GM19043 (cell line): Measurements from ENCODE around the gene ZNF438.
"Not testable (repeated sequence)": the region's sequence is repeated elsewhere in the genome, so short reads cannot be mapped to it uniquely, and the experiment has no call there.

ENCODE experiments used
- ATAC-seq: cut with Tn5 transposase; IDR thresholded peaks from one replicate; pipeline ENCODE4 v1.9.1; 2021; ENCODE audit warnings: low read depth; ENCODE audit not compliant: unreplicated experiment

ZNF438 gene

GRCh38 chr10:30990971-30991646 is 40.6 kb downstream of the ZNF438 start:
- ATAC-seq, result no peak

- ATAC-seq, result no peak
Measured at GRCh38 chr10:30990351-30990750, 41.3 kb downstream of the ZNF438 start.

- ATAC-seq, result no peak
Measured at GRCh38 chr10:30988831-30989435, 42.7 kb downstream of the ZNF438 start.

DNA sequence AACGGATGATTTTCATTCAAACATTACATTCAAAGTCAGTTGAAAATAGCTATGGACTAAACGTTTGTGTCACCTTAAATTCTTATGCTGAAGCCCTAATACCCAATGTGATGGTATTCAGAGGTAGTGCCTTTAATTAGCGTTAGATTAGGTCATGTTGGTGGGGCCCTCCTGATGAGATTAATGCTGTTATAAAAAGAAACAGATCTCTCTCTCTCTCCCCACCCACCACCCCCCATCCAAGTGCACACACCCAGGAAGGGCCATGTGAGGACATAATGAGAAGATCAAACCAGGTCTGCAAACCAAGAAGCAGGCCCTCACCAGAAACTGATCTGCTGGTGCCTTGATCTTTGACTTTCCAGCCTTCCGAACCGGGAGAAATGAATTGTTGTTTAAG is 44.2 kb downstream of the ZNF438 start:
- no peak for ATAC-seq

DNA sequence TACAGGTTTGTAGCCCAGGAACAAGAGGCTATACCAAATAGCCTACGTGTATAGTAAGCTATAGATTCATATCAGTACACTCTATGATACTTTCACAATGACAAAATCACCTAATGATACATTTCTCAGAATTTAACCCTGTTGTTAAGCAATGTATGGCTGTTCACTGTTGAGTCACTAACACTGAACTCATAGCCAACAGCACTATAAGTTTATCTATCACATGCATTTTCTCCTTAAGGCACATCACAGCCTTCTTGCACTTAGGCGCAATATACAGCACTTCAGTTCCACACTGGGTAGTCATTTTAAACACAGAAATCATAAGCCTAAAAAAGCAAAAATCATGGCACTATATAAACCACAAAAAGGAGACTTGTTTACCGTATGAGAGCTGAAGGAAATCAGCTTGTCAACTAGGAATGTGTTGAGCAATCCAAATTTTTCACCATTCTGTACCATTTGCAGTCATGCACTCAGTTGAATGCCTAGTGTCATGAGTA is 45.6 kb downstream of the ZNF438 start:
- no peak for ATAC-seq

GRCh38 chr10:30985512-30985911 is 46.2 kb downstream of the ZNF438 start:
- ATAC-seq, result no peak

- no peak for ATAC-seq
Measured at GRCh38 chr10:30984563-30985328, 46.9 kb downstream of the ZNF438 start.

GRCh38 chr10:30983209-30983608 is 48.5 kb downstream of the ZNF438 start:
- ATAC-seq, result not testable (repeated sequence)

GRCh38 chr10:30980951-30981616 is 50.6 kb downstream of the ZNF438 start:
- no peak for ATAC-seq

DNA sequence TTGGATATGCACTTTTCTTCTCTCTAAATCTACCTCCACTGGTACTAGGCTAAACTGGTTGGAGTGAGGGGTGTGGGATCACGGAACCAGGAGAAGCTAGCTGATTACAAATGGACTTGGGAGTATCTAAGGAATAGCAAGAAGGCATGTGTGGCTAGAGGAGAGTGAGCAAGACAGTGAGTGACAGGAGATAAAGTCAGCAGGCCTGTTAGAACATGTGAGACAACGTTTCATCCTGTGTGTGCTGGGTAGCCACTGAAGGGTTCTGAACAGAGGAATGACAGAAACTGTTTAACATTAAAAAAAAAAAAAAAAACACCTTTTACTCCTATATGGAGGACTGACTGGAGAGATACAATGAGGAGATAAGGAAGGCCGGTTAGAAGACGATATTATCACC is 51.7 kb downstream of the ZNF438 start:
- ATAC-seq, result no peak

- ATAC-seq, result no peak
Measured at GRCh38 chr10:30978843-30979242, 52.8 kb downstream of the ZNF438 start.

DNA sequence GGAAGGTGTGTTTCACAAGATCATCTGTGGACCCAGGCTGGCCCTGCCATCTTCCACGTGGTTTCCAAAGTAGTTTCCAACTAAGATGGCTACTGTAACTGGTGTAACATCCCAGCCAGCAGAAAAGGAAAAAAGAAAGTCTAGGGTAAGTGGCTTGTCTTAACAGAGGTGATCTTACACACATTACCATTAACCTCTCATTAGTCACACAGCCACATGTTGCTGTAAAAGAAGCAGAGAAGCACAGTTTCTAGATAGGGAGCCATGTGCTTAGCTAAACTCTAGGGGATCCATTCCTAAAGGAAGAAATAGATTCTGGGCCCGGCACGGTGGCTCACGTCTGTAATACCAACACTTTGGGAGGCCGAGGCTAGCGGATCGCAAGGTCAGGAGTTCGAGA is 54.3 kb downstream of the ZNF438 start:
- ATAC-seq, result no peak

DNA sequence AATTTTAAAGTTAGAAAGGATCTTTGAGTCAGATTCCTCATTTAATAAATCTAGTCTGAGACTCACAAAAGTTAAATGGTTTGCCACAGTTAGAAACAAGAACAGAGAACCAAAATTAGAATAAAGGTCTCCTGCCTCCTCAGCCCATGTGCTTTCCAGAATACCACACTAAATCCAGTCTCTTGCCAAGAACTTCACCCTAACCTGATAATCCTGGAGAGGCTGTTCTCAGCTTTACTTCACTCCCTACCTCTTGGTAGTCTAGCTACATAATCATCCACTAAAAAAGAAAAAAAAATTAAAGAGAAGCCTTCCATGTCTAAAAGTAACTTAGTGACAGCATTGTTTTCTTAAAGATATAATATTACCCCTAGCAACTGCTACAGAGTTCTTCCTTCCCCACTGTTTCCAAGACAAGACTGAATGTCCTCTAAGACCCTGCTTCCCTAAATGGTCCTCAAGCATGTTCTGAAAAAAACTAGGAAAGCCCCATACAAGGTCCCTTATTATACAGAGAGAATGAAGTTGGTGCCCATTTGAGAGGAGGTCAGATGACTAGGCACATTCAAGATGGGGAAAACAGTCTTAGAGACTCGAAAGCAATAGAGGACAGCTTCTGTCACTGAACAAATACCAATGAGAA is 56.8 kb downstream of the ZNF438 start:
- no peak for ATAC-seq

DNA sequence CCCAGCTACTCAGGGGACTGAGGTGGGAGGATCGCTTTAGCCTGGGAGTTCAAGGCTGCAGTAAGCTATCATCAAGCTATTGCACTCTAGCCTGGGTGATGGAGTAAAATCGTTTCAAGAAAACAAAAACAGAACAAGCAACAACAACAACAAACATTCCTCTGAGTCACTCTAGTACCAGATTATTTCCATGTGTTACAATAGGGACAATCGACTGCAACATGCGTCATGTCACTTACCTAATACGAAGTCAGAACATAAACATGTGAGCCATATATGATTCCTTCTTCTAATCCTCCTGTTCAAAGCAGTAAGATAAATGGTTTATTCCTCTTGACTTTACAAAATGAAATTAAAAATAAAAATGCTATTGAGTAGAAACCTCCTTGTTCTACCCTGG is 57.3 kb downstream of the ZNF438 start:
- no peak for ATAC-seq

- ATAC-seq, result no peak
Measured at GRCh38 chr10:30973737-30974136, 57.9 kb downstream of the ZNF438 start.

DNA sequence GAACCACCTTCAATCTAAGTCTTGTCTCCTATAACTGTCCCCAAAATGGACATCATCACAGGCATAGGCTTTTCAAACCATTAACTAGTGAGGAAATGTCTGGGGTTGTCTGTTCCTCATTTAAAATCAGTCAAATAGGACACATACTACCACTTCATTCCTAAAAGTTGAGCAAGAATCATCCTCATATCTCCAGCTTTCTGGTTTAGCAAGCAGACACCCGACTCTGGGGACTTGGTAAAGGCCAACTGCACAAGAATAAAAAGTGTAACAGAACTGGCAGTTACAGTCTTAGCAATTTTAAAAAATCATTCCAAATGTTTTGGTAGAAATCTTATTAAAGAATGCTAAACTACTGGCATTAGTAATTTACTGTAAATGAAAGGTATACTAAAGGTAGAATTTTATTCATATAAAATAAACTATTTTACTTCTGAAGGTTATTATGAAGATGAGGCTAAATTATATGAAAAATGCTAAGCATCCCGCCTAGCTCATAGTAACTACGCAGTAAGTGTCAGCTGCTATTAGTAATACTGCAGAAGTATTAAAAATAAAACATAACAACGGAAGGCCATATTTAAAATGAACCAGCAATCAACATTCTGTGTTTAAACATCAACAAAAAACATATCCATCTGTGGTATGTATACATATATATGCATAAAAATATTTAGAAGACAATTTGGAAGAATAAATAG is 60.8 kb downstream of the ZNF438 start:
- no peak for ATAC-seq

DNA sequence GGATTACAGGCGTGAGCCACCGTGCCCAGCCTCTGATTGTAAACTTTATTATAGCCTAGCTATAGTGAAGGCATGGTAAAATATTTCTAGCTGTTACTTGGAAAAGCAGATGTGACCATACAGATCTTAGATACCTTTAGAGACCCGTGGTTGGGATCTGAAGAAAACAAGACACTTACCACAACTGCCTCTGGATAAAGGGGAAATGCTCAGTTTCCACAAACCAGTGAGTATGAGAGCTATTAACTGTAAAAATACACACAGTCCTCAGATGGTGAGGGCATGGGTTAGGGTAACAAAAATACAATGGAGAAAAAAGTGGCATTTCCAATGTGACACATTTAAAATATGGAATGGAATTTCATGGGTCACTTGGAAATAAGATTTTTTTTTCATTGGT is 63.0 kb downstream of the ZNF438 start:
- no peak for ATAC-seq

- ATAC-seq, result no peak
Measured at GRCh38 chr10:30967650-30968410, 63.8 kb downstream of the ZNF438 start.
